Heart left ventricle (tissue), 13 donors: ENCODE measurements around the gene CHN2.

Experiments
- POLR2A ChIP-seq, 2 donors: fragments of 450-650 bp; IDR thresholded peaks; one replicate each; pipeline ENCODE4 v1.6.1; 2017; ENCODE audit warnings: antibody characterized with exemption in 2 of 2, mild to moderate bottlenecking in 2 of 2, moderate library complexity in 2 of 2
- TF ChIP-seq, protein P1 (sequence below), 12 donors: fragments of 200-600 bp; sonication (generic) in 4 of 12; IDR thresholded peaks; one replicate each; pipeline versions ENCODE4 v1.5.0 to v1.8.0; 2018 to 2022; ENCODE audit warnings: antibody characterized with exemption in 12 of 12, mild to moderate bottlenecking in 5 of 12
- donor health status: ischemic (EF 13 %, LVEDD 7.1; RV severe dilation, severe dysfunction).
- donor health status: DM: no; HTN: yes; CAD: no.
- donor health status: DM: no; HTN: no; CAD: no.
- donor health status: ischemic (EF 25% LVEDD 6.9; RV normal size, moderate dysfunction).
- donor health status: ischemic (EF 25% LVEDD 5.7; RV mildly dilated, moderate dysfunction).
- donor health status: ischemic (EF 35%, LVEDD 5.7; RV mildly dilated, moderate dysfunction).
- donor health status: nonischemic (EF 11% LVEDD 7.7; RV severe dilation, severe dysfunction).
- donor health status: DM: yes; HTN: yes; CAD: no.
- donor health status: PGD.
- donor health status: ischemic (EF 29% LVEDD 5.4; RV normal size, mild dysfunction).
- donor health status: nonischemic (EF 23%, LVEDD 6.1; RV moderate dilation, normal function).

DNA sequence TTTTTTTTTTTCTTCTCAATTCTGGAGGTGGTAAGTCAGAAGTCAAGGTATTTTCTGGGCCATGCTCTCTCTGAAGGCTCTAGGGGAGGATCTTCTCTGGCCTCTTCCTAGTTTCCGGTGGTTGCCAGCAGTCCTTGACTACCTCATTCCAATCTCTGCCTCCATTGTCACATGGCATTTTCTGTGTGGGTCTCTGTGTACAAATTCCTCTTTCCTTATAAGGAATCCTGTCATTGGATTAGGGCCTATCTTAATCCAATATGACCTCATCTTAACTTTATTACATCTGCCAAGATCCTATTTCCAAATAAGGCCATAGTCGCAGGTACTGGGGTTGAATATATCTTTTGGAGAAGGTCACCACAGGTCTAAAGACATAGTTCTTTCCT is 239.8 kb downstream of the CHN2 start:
- TF ChIP-seq, protein P1, sequence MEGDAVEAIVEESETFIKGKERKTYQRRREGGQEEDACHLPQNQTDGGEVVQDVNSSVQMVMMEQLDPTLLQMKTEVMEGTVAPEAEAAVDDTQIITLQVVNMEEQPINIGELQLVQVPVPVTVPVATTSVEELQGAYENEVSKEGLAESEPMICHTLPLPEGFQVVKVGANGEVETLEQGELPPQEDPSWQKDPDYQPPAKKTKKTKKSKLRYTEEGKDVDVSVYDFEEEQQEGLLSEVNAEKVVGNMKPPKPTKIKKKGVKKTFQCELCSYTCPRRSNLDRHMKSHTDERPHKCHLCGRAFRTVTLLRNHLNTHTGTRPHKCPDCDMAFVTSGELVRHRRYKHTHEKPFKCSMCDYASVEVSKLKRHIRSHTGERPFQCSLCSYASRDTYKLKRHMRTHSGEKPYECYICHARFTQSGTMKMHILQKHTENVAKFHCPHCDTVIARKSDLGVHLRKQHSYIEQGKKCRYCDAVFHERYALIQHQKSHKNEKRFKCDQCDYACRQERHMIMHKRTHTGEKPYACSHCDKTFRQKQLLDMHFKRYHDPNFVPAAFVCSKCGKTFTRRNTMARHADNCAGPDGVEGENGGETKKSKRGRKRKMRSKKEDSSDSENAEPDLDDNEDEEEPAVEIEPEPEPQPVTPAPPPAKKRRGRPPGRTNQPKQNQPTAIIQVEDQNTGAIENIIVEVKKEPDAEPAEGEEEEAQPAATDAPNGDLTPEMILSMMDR (IDR thresholded peaks at IDR 0.05): no peak
- no peak for TF ChIP-seq POLR2A (IDR thresholded peaks at IDR 0.05)
